ENCODE measurements around the gene SMIM44.
"Not testable (repeated sequence)": the region's sequence is repeated elsewhere in the genome, so short reads cannot be mapped to it uniquely, and the experiment has no call there.

Gene SMIM44

DNA sequence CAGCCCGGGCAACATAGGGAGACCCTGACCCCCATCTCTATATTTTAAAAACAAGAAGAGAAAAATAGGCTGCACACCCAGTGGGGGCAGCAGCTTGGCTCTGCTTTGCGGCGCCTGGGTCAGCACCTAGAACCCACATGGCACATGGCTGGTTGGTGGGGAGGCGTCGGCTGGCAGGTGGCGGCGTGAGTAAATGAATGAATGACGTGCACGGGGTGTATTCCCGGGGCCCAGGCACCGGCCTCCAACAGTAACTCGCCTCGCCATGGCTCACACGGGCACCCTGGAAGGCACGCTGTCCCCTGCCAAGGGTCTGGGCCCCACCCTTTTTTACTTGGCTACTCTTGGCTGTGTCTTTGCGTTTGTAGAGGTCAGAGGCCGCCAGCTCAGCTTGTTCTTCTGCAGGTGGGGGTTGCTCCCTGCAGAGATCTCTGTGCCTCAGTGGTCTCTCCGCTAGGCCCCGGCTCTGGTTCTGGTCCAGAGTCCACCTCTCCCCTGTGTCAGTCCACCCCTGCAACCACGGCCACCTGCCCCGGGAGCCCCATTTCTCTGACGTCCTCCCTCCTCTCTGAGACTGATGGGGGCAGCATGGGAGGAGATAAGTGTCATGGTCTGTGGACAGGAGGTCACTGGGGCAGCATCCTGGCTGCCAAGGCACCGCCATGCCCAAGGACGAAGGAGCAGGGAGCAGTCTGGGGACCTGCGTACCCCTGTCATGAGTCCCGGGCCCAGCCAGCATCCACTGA is 28.4 kb upstream of the SMIM44 start:
- Mint-ChIP-seq H3K27ac (no peak overlapping the region), H3K4me1 (peaks cover 44% of the 10 kb centered on the region), H3K9me3 (no peaks in the 10 kb centered on the region), H3K4me3 (no peak overlapping the region), H3K27me3 (no peaks in the 10 kb centered on the region), H3K36me3 (peaks cover 35% of the 10 kb centered on the region)
- DNase-seq, result no peak
- CTCF ChIA-PET, result interaction anchor here (1.8 kb wide), 1 partner anchor 33 kb away, joined by 4 read pairs; no protein-coding TSS in a partner anchor

DNA sequence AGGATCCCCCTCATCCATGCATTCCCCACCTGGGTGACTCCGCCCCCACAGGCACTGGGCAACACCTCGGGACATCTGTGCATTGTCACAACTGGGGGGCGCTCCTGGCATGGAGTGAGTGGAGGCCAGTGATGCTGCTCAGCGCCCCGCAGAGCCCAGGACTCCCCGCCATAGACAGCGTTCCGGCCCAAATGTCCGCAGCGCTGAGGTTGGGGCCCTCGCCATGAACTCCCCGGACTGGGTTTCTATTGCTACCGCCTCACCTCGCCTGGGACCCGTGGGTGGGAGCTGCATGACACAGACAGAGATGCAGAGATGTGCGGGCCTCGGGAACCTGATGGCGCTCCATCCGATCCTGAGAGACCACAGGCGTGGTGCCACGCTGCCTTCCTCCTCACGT is 27.5 kb upstream of the SMIM44 start:
- peaks cover 34% of the 10 kb centered on the region for H3K36me3 Mint-ChIP-seq
- CTCF ChIA-PET, result interaction anchor here (1.8 kb wide), 1 partner anchor 34 kb away, joined by 4 read pairs; no protein-coding TSS in a partner anchor
- H3K27me3 Mint-ChIP-seq, result no peaks in the 10 kb centered on the region
- no peak overlapping the region for H3K4me3 Mint-ChIP-seq
- H3K4me1 Mint-ChIP-seq, result peaks cover 41% of the 10 kb centered on the region
- DNase-seq, result no peak
- H3K27ac Mint-ChIP-seq, result no peak overlapping the region
- H3K9me3 Mint-ChIP-seq, result no peaks in the 10 kb centered on the region

DNA sequence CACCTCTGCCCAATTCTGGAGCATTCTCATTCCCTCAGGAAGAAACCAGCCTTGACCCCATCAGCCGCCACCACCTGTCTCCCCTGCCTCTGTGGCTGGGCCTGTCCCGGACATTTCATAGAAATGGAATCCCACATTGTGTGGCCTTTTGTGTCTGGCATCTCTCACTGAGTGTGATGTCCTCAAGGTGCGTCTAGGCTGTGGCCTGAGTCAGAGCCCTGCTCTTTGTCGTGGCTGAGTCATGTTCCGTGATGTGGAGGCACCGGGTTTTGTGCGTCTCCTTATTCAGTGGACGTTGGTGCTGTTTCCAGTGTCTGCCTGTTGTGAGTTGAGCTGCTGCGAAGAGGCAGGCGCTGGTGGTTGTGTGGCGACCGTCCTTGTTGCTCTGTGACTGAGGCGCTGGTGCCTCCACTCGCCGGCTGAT is 26.3 kb upstream of the SMIM44 start:
- H3K27ac Mint-ChIP-seq, result peak overlapping the region; percentile 74
- H3K4me3 Mint-ChIP-seq, result peak overlapping the region; percentile 49
- DNase-seq, result no peak
- no peaks in the 10 kb centered on the region for H3K9me3 Mint-ChIP-seq
- CTCF ChIA-PET, result no interaction called here
- no peaks in the 10 kb centered on the region for H3K27me3 Mint-ChIP-seq
- peaks cover 37% of the 10 kb centered on the region for H3K36me3 Mint-ChIP-seq
- H3K4me1 Mint-ChIP-seq, result peaks cover 45% of the 10 kb centered on the region

DNA sequence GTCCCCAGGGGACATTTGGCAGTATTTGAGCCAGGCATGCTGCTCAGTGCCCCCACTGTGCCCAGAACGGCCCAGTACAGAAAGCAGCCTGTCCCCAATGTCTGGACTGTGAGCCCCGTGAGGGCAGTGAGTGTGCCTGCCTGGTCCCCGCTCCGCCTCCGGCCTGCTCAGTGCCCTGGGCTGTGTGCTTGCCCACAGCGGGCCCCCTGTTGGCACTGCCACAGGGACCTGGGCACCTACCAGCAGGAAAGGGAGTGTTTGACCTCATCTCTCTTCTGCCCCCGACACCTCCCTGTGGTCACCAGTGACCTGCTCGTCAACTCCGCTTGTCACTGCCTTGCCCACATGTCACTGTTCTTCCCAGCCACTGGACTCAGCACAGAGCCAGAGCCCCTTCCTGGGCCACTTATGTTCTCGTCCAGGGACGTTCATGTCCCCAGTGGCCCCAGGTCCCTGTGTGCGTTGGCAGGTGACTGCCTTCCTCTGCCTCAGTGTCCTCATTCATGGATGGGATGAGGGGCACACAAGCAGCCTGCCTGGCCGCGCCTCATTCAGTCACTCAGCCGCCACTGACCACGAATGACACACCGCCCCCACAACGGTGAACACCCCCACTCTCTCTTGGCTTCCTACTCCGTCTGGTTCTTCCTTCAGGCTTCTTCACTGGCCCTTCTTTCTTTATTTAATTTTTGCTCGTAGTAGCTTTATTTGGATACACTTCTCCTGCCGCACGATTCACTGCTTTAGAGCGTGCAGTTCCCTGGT is 25.7 kb upstream of the SMIM44 start:
- peaks cover 36% of the 10 kb centered on the region for H3K36me3 Mint-ChIP-seq
- no peaks in the 10 kb centered on the region for H3K9me3 Mint-ChIP-seq
- H3K27ac Mint-ChIP-seq, result peak overlapping the region; percentile 74
- no peak for DNase-seq
- CTCF ChIA-PET, result no interaction called here
- peak overlapping the region; percentile 49 for H3K4me3 Mint-ChIP-seq
- H3K4me1 Mint-ChIP-seq, result peaks cover 45% of the 10 kb centered on the region
- no peaks in the 10 kb centered on the region for H3K27me3 Mint-ChIP-seq

DNA sequence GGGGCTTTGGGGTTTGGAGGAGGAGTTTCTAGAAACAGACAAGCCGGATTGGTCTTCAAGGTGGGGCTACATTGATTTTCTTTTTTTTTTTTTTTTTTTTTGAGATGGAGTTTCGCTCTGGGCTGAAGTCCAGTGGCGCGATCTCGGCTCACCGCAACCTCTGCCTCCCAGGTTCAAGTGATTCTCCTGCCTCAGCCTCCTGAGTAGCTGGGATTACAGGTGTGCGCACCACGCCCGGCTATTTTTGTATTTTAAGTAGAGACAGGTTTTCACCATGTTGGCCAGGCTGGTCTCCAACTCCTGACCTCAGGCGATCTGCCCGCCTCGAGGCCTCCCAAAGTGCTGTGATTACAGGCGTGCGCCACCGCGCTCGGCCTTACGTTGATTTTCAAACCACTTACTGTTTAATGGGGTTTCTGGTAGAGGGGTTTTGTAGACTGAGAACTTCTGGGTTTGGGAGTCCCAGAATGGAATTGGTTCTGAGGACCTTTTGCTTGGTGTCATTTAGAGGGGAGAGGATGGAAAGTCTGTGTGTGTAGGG is 24.9 kb upstream of the SMIM44 start:
- DNase-seq, result not testable (repeated sequence)
- peak overlapping the region; percentile 42 for H3K27ac Mint-ChIP-seq

DNA sequence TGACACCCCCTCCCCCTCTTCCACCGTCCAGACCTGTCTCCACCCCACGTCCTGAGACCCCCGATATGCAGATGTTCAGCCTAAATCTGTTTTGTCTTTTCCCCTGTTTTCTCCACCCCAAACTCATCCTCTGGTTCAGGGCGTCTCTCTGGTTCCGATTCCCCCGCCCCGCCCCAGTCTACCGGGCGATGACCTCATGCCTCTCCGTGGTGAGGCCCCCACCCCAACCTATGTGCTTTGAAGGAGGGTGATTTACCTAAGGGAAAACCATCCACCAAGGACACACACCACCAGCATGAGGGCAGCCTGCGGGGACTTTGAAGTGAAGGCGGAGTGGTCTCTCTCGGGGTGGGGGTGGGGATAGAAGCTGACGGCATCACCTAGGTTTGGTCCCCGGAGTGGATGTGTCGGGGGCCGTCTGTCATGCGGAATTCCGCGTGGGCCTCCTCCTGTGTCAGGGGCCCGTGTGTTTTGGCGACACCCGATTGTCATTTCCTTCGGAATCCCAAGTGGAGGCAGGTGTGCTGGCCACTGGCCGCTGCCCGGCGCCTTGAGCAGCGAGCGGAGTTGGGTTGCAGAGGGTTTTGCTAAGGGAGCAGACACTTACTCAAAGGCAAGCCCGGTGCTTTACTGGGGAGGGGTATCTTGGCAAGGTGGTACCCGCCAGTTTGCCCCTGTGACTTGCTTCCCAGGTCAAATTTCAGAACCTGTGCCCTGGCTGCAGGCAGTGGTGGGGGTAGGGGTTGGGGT is 24.3 kb upstream of the SMIM44 start:
- Mint-ChIP-seq H3K4me1 (peaks cover 45% of the 10 kb centered on the region), H3K9me3 (no peaks in the 10 kb centered on the region), H3K36me3 (peaks cover 36% of the 10 kb centered on the region), H3K4me3 (peak overlapping the region; percentile 95), H3K27me3 (no peaks in the 10 kb centered on the region), H3K27ac (peak overlapping the region; percentile 92)
- CTCF ChIA-PET, result no interaction called here
- DNase-seq, result peak; percentile 52

More for the DNA sequence above, 24.9 kb upstream of the SMIM44 start:
- CTCF ChIA-PET, H3K27me3 Mint-ChIP-seq, H3K9me3 Mint-ChIP-seq: not testable (repeated sequence)
- Mint-ChIP-seq H3K4me1 (peaks cover 45% of the 10 kb centered on the region), H3K4me3 (peak overlapping the region; percentile 95), H3K36me3 (peaks cover 36% of the 10 kb centered on the region)

DNA sequence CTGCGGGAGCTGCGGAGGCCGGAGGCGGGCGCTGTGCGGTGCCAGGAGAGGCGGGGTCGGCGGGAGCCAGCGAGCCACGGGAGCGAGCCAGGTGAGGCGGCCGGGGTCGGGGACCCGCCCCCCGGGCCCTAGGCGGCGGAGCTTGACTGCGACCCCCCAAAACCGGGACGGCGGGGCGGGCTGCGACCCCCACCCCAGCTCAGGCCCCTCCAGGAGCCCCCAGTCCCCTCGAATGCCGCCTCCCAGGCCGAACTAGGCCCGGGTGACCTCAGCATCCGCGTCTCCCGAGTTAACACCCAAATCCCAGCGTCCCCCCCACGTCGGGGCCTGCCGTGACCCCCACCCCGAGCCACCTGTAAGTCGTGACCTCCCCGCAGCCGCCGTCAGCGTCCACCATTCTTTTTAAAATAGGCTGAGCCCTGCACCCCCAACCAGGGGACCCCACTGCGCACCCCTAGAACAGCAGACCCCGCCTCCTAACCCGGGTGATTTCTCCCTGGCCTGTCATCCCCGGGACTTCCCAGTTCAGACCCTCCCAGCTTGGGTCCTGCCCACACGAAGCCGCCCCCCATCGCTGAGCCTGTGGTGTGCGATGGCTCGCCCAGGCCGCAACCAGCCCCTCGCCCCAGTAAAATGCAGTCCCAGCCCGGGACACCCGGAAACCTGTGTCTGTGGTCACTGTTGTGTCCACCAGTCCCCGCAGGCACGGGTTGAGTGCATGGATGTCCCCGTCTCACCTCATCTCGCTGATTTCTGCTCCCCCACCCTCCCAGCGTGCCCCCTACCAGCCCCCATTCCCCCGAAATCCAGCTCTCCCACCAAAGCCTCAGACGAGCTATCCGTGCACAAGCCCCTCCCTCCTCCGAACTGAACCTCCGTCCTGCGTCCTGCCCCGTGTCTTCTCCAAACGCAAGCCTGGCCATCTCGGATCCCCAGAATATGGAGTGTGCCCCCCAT is 23.4 kb upstream of the SMIM44 start:
- Mint-ChIP-seq H3K27ac (peak overlapping the region; percentile 92), H3K4me1 (peaks cover 45% of the 10 kb centered on the region), H3K9me3 (no peaks in the 10 kb centered on the region), H3K36me3 (peaks cover 33% of the 10 kb centered on the region), H3K4me3 (peak overlapping the region; percentile 95), H3K27me3 (no peaks in the 10 kb centered on the region)
- CTCF ChIA-PET, result no interaction called here
- peak; percentile 61 for DNase-seq

DNA sequence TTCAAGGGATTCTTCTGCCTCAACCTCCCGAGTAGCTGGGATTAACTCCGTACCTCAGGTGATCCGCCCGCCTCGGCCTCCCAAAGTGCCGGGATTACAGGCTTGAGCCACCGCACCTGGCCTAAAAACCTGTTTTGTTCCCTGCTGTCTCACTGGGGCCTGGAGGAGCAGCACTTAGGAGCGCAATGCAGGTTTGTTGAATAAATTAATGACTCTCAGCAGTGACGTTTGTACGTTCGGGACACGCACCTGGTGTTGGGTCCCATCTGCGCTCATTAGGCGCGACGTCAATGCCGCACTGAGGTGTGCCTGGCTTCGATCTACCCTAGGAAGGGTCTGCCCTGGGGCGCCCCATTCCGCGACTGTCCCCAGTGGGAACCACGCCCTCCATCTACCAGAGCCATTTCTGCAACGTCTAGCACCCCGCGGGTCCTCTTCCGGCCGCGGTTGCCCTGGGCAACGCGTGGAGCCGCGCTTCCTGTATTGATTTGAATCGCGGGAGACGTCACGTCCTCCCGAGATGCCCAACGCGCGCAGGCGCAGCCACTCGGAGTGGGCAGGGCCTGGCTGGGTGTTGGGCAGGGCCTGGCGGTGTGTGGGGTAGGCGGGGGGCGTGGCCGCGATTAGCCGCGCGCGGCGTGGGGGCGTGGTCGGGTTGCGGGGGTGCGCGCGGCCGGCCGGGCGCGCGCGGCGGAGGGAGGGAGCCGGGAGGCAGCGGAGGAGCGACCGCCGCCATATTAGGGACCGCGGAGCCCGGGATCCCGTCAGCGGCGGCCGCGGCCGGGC is 22.6 kb upstream of the SMIM44 start, which contains the start of gene FZR1:
Gene FZR1 (plus strand): TSS at position 714 of the 786 bp plus-strand sequence. CDS start 16,679 bp downstream, outside the sequence.
- peaks cover 31% of the 10 kb centered on the region for H3K36me3 Mint-ChIP-seq
- H3K27ac Mint-ChIP-seq, result peak within 1 kb of the TSS; percentile 94
- no peaks in the 10 kb centered on the region for H3K27me3 Mint-ChIP-seq
- H3K4me1 Mint-ChIP-seq, result peaks cover 48% of the 10 kb centered on the region
- DNase-seq, result peak; percentile 99
- H3K9me3 Mint-ChIP-seq, result no peaks in the 10 kb centered on the region
- CTCF ChIA-PET, result no interaction called here
- peak within 1 kb of the TSS; percentile 95 for H3K4me3 Mint-ChIP-seq

DNA sequence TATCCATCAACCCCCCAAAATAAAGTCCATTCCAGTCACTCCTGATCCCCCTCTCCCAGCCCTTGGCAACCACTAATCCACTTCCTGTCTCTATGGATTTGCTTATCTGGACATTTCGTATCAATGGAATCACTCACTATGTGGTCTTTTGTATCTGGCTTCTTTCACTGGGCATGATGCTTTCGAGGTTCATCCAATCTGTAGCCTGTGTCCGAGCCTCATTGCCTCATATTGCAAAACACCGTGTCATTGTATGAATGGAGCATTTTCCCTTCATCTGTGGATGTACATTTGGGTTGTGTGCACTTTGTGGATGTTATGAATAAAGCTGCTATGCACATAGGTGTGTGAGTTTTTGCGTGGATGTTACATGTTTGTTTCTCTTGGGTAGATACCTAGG is 21.5 kb upstream of the SMIM44 start:
- no peaks in the 10 kb centered on the region for H3K27me3 Mint-ChIP-seq
- no peak for DNase-seq
- H3K9me3 Mint-ChIP-seq, result no peaks in the 10 kb centered on the region
- H3K36me3 Mint-ChIP-seq, result peaks cover 25% of the 10 kb centered on the region
- H3K4me3 Mint-ChIP-seq, result peak overlapping the region; percentile 82
- CTCF ChIA-PET, result interaction anchor here (0.7 to 1.4 kb wide), 2 partner anchors 25 to 635 kb away, joined by 3 to 4 read pairs; no protein-coding TSS in a partner anchor
- H3K27ac Mint-ChIP-seq, result peak overlapping the region; percentile 94
- peaks cover 48% of the 10 kb centered on the region for H3K4me1 Mint-ChIP-seq

DNA sequence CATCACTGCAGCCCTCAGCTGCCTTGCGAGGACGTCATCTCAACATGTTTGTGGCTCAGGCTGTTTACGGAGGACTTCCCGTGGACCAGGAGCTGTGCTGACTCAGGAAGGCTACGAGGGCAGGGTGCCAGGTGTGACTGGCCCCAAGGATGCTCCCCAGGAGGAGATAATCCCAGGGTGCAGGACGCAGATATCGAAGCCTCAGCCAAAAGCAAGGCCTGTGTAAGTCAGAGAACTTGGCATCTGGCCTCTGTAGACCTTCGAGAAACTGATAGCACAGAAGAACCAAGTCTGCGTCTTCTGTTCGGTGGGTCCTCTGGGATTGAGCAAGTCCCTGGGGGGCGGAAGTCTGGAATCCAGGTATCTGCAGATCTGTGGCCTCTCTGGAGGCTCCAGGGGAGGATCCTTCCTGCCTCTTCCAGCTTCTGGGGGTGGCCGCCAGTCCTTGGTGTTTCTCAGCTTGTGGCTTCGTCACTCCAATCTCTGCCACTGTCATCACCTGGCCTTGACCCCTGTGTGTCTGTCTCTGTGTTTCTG is 19.9 kb upstream of the SMIM44 start:
- CTCF ChIA-PET, result no interaction called here
- H3K27ac Mint-ChIP-seq, result no peak overlapping the region
- peaks cover 16% of the 10 kb centered on the region for H3K36me3 Mint-ChIP-seq
- no peaks in the 10 kb centered on the region for H3K27me3 Mint-ChIP-seq
- H3K4me3 Mint-ChIP-seq, result no peak overlapping the region
- peaks cover 43% of the 10 kb centered on the region for H3K4me1 Mint-ChIP-seq
- no peaks in the 10 kb centered on the region for H3K9me3 Mint-ChIP-seq
- DNase-seq, result no peak

DNA sequence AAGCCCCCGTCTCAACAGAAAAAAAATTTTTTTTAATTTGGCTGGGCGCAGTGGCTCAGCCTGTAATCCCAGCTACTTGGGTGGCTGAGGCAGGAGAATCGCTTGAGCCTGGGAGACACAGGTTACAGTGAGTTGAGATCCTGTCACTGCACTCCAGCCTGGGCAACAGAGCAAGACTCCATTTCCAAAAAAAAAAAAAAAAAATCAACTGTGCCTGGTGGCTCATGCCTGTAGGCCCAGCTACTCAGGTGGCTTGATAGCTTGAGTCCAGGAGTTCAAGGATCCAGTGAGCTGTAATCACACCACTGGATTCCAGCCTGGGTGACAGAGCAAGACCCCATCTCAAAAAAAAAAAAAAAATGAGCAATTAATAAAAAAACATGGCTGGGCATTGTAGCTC is 18.5 kb upstream of the SMIM44 start:
- Mint-ChIP-seq H3K9me3 (no peaks in the 10 kb centered on the region), H3K4me3 (no peak overlapping the region), H3K4me1 (peaks cover 39% of the 10 kb centered on the region), H3K36me3 (peaks cover 15% of the 10 kb centered on the region), H3K27me3 (no peaks in the 10 kb centered on the region), H3K27ac (peak overlapping the region; percentile 19)
- CTCF ChIA-PET, result interaction anchor here (1.6 kb wide), 1 partner anchor 32 kb away, joined by 4 read pairs; no protein-coding TSS in a partner anchor
- DNase-seq, result no peak

DNA sequence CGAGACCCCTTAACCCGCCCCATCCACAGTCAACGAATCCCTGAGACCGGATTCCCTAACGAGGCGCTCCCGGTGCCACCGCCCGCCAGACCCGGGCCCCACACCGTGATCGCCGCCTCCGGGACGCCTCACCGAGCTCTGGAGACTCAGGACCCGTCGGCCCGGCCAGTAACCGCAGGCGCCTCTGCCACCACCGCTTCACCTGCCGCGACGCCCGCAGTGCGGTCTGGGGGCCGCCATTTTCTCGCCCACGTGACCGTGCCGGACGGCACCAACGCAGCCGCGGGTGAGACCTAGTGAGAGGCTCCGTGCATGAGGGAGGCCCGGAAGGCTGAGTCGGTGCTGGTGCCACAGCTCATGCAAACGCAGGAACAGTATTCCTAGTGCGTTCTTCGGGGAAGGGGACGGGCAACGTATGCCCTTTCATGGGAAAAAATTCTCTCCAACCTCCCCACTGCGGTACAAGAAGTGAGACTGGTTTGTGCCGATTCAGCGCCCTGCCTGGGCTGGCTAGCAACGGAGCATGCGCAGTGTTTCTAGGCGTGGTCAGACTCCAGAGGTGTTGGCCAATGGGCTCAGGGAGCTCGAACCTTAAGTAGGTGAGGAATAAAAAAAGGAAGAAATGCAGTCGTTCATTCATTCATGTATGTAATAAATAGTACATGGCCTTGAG is 17.3 kb upstream of the SMIM44 start, which contains the start of gene DOHH:
Gene DOHH (minus strand): TSS at position 246 of the 673 bp plus-strand sequence. CDS start 3,860 bp downstream, outside the sequence.
- peak; percentile 98 for DNase-seq
- Mint-ChIP-seq H3K4me1 (peaks cover 33% of the 10 kb centered on the region), H3K9me3 (no peaks in the 10 kb centered on the region), H3K27me3 (no peaks in the 10 kb centered on the region), H3K4me3 (peak within 1 kb of the TSS; percentile 85), H3K36me3 (peaks cover 17% of the 10 kb centered on the region), H3K27ac (peak within 1 kb of the TSS; percentile 89)
- CTCF ChIA-PET, result interaction anchor here (1.6 kb wide), 1 partner anchor 30 kb away, joined by 4 read pairs; no protein-coding TSS in a partner anchor

Measured in activated naive CD4-positive, alpha-beta T cell treated with anti-CD3 and anti-CD28 coated beads, Interleukin-2, amount 10 ng/mL, durations not matched to agents 7 days and 5 days (primary cell).